K562 (cell line): ENCODE measurements around the gene KMT2D. TPM values are rescaled to one million over a fixed set of nuclear protein-coding genes. Genes with fewer than 3 reads are reported as not detected.
A peak's percentile ranks its signal among the peaks of the same experiment; 100 is the strongest.

Experiments
- CHD1 ChIP-seq: fragments of 200-600 bp; sonication (generic); IDR thresholded peaks from one replicate; pipeline ENCODE4 v1.6.1; 2012; ENCODE audit warnings: mild to moderate bottlenecking, moderate library complexity, low read length, inconsistent platforms
- CLOCK ChIP-seq: fragments of 250-450 bp; sonication (Bioruptor Pico); IDR thresholded peaks from 2 replicates; pipeline ENCODE4 v1.4.0; 2020; ENCODE audit warnings: mild to moderate bottlenecking, moderate library complexity, borderline replicate concordance
- GTF2A2 ChIP-seq: IDR thresholded peaks from 2 replicates; pipeline ENCODE4 v1.6.1; 2016; ENCODE audit warnings: mild to moderate bottlenecking, missing genetic modification characterization, missing compliant biosample characterization
- MAX ChIP-seq: sonication (generic); formaldehyde crosslinking; IDR thresholded peaks from 2 replicates; pipeline ENCODE4 v1.9.0; 2022; ENCODE audit warnings: mild to moderate bottlenecking, missing genetic modification reagents
- MCM7 ChIP-seq, 2 experiments: fragments of 450-650 bp; IDR thresholded peaks; 2 replicates each; pipeline ENCODE4 v1.6.1; 2016 to 2018
- PURB ChIP-seq: sonication (generic); formaldehyde crosslinking; IDR thresholded peaks from 2 replicates; pipeline ENCODE4 v1.9.0; 2021; ENCODE audit warnings: low read depth, mild to moderate bottlenecking, missing genetic modification reagents
- TFAM ChIP-seq: fragments of 250-450 bp; sonication (Bioruptor Pico); conservative IDR thresholded peaks from 2 replicates; pipeline ENCODE4 v1.5.0; 2021; ENCODE audit warnings: mild to moderate bottlenecking, moderate library complexity
- ZFPM2 ChIP-seq: fragments of 250-450 bp; sonication (Bioruptor Pico); IDR thresholded peaks from 2 replicates; pipeline ENCODE4 v1.5.1; 2022; ENCODE audit warnings: mild to moderate bottlenecking
- ZNF507 ChIP-seq: conservative IDR thresholded peaks from 2 replicates; pipeline ENCODE4 v1.6.1; 2017; ENCODE audit warnings: missing genetic modification characterization, missing compliant biosample characterization
- ZNF707 ChIP-seq: fragments of 250-450 bp; sonication (Bioruptor Pico); conservative IDR thresholded peaks from 2 replicates; pipeline ENCODE4 v1.8.0; 2022; ENCODE audit warnings: inconsistent platforms, mild to moderate bottlenecking, moderate library complexity
- ZNF717 ChIP-seq: fragments of 250-450 bp; sonication (Bioruptor Pico); IDR thresholded peaks from 2 replicates; pipeline ENCODE4 v1.5.0; 2021
- polyA plus RNA-seq, 8 experiments: library from polyadenylated mRNA; depleted of rRNA in 4 of 8; stranded (reverse) in 5 of 8; unstranded in 3 of 8; fragments of >200 nt; fragmentation: Nextera tagmentation in 2 of 8; fragmentation: Illumina TruSeq in 1 of 8; extraction: Ambion mirVana in 2 of 8; extraction: Trizol in 1 of 8; gene quantifications; 2 replicates each; pipeline versions ENCODE4 v1.2.1 to v1.2.3, GENCODE V29; 2011 to 2014; ENCODE audit warnings: inconsistent platforms in 1 of 8, missing spikeins in 1 of 8
- total RNA-seq, 7 experiments: library from RNA; depleted of rRNA in 6 of 7; stranded (reverse); fragments of >200 nt in 6 of 7; fragmentation: Illumina TruSeq in 2 of 7; extraction: Trizol in 2 of 7; gene quantifications; 2 replicates each; pipeline versions ENCODE4 v1.2.1 to v1.2.3, GENCODE V29; 2011 to 2021; ENCODE audit warnings: low replicate concordance in 1 of 7
- TF ChIP-seq, protein P1 (sequence below): sonication (generic); formaldehyde crosslinking; IDR thresholded peaks from 2 replicates; pipeline ENCODE4 v1.8.1; 2023; ENCODE audit warnings: mild to moderate bottlenecking, missing genetic modification reagents

KMT2D gene
- total and polyA plus RNA-seq, 9 of the 15 experiments (the other 6 are each of a cell fraction or from before 2014, with no cell fraction given): 0.22 to 93.7 (median 13.7) TPM

DNA sequence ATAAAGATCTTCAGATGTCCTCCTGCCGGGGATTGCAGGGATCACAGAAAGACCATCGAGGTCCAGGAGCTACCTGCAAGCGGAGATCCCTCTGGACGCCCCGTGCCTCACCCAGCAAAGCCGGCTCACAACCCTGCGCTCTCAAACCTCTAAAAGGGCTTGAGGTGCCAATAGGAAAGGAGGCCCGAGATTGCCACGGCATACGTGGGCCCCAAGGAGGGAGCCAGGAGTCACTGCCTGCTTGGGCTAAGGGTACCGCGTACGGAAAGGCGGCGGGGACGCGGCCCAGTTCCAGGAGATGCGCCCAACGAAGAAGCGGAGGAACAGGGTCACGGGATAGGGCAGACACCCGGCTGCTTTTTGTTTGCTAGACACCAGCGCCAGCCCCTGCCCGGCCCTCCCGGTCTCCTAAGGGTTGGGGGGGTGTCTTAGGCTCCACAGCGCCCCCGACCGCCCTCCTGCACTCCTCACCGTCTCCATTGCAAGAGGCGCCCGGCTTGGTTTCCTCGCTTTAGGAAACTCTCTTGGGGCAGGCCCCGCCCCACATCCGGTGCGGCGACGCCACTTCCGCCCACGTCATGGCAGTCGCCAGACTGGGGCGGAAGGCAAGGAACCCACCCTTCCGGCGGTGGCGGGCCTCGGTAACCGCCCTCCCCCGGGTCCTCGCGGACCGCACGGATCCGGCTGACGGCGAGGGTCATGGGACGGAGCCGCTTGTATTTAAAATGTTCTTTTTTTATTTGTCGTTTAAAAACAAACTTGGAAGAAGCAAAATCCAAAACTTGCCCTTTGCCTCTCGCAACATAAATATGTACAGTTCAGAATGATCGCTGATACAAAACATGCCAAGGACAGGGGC, 42.1 kb downstream of the KMT2D start, which contains the start of gene PRKAG1 (continued):
- no peak for TF ChIP-seq PURB (CRISPR knock-in tag)
- TF ChIP-seq ZNF717 (CRISPR knock-in tag): no peak
- TF ChIP-seq, protein P1, sequence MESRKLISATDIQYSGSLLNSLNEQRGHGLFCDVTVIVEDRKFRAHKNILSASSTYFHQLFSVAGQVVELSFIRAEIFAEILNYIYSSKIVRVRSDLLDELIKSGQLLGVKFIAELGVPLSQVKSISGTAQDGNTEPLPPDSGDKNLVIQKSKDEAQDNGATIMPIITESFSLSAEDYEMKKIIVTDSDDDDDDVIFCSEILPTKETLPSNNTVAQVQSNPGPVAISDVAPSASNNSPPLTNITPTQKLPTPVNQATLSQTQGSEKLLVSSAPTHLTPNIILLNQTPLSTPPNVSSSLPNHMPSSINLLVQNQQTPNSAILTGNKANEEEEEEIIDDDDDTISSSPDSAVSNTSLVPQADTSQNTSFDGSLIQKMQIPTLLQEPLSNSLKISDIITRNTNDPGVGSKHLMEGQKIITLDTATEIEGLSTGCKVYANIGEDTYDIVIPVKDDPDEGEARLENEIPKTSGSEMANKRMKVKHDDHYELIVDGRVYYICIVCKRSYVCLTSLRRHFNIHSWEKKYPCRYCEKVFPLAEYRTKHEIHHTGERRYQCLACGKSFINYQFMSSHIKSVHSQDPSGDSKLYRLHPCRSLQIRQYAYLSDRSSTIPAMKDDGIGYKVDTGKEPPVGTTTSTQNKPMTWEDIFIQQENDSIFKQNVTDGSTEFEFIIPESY (CRISPR knock-in tag): no peak
- no peak for TF ChIP-seq GTF2A2 (tag)
- no peak for TF ChIP-seq MCM7 (IDR thresholded peaks at IDR 0.05)
- peak; percentile 39 for TF ChIP-seq CHD1
- no peak for TF ChIP-seq TFAM (CRISPR knock-in tag)
- TF ChIP-seq ZNF507 (tag): no peak
- TF ChIP-seq MAX: peak; percentile 45; the same call in 1 of the 2 replicates
- TF ChIP-seq ZFPM2 (CRISPR knock-in tag): no peak
- peak; percentile 13; the same call in 1 of the 2 replicates for TF ChIP-seq ZNF707 (CRISPR knock-in tag)
- TF ChIP-seq CLOCK (CRISPR knock-in tag): no peak
